ENCODE results near the gene SIAH3.
A peak's percentile ranks its signal among the peaks of the same experiment; 100 is the strongest.

Gene SIAH3

GRCh38 chr13:45808925-45809324, 42.6 kb downstream of the SIAH3 start:
- Histone ChIP-seq H3K9me3 (replicated peaks; ENCODE audit: insufficient read depth, low read length) (no peaks in the 10 kb centered on the region), H3K4me3 (ENCODE audit: low read length) (no peak overlapping the region), H3K9me2 (replicated peaks; ENCODE audit: insufficient read depth, low read length) (no peaks in the 10 kb centered on the region), H3F3A (ENCODE audit: insufficient read depth, low read length) (no peaks in the 10 kb centered on the region), H3K27me3 (replicated peaks; ENCODE audit: insufficient read depth, low read length) (no peaks in the 10 kb centered on the region), H3K27ac (ENCODE audit: low read length) (no peak overlapping the region), H4K20me1 (ENCODE audit: insufficient read depth, low read length) (no peaks in the 10 kb centered on the region), H3K36me3 (replicated peaks; ENCODE audit: insufficient read depth, low read length) (no peaks in the 10 kb centered on the region), H3K4me2 (ENCODE audit: low read depth, low read length) (no peak overlapping the region), H3K79me2 (ENCODE audit: low read length) (no peaks in the 10 kb centered on the region), H3K4me1 (ENCODE audit: low read length) (no peaks in the 10 kb centered on the region), H2AFZ (ENCODE audit: low read length) (no peak overlapping the region), H3K9ac (ENCODE audit: low read length) (no peak overlapping the region)
- DNase-seq, result no peak
- no peak for TF ChIP-seq EZH2 (optimal IDR thresholded peaks at IDR 0.05; ENCODE audit: low read depth, low read length)
- no peak for TF ChIP-seq CTCF (IDR thresholded peaks at IDR 0.05; ENCODE audit: low read length)
- TF ChIP-seq EZH2phosphoT487 (IDR thresholded peaks at IDR 0.05; ENCODE audit: low read length), result no peak

- Histone ChIP-seq H3F3A (ENCODE audit: insufficient read depth, low read length) (no peaks in the 10 kb centered on the region), H3K4me1 (ENCODE audit: low read length) (no peaks in the 10 kb centered on the region), H3K36me3 (replicated peaks; ENCODE audit: insufficient read depth, low read length) (no peaks in the 10 kb centered on the region), H3K4me3 (ENCODE audit: low read length) (no peak overlapping the region), H3K27me3 (replicated peaks; ENCODE audit: insufficient read depth, low read length) (no peaks in the 10 kb centered on the region), H2AFZ (ENCODE audit: low read length) (no peak overlapping the region), H3K9me3 (replicated peaks; ENCODE audit: insufficient read depth, low read length) (no peaks in the 10 kb centered on the region), H3K27ac (ENCODE audit: low read length) (no peak overlapping the region), H3K4me2 (ENCODE audit: low read depth, low read length) (no peak overlapping the region), H3K9me2 (replicated peaks; ENCODE audit: insufficient read depth, low read length) (no peaks in the 10 kb centered on the region), H4K20me1 (ENCODE audit: insufficient read depth, low read length) (no peaks in the 10 kb centered on the region), H3K79me2 (ENCODE audit: low read length) (no peaks in the 10 kb centered on the region), H3K9ac (ENCODE audit: low read length) (no peak overlapping the region)
- TF ChIP-seq EZH2phosphoT487 (IDR thresholded peaks at IDR 0.05; ENCODE audit: low read length), result no peak
- TF ChIP-seq CTCF (IDR thresholded peaks at IDR 0.05; ENCODE audit: low read length), result peak; percentile 49
- peak; percentile 35 for DNase-seq
Observed at GRCh38 chr13:45807520-45808099, 43.9 kb downstream of the SIAH3 start.

GRCh38 chr13:45800485-45800884, 51.1 kb downstream of the SIAH3 start:
- no peaks in the 10 kb centered on the region for H3K27me3 ChIP-seq (replicated peaks; ENCODE audit: insufficient read depth, low read length)
- no peaks in the 10 kb centered on the region for H3K36me3 ChIP-seq (replicated peaks; ENCODE audit: insufficient read depth, low read length)
- H3K9me3 ChIP-seq (replicated peaks; ENCODE audit: insufficient read depth, low read length), result no peaks in the 10 kb centered on the region
- H3K9ac ChIP-seq (ENCODE audit: low read length), result no peak overlapping the region
- no peaks in the 10 kb centered on the region for H3F3A ChIP-seq (ENCODE audit: insufficient read depth, low read length)
- no peak overlapping the region for H3K4me3 ChIP-seq (ENCODE audit: low read length)
- H3K4me1 ChIP-seq (ENCODE audit: low read length), result no peaks in the 10 kb centered on the region
- TF ChIP-seq EZH2 (optimal IDR thresholded peaks at IDR 0.05; ENCODE audit: low read depth, low read length) (no peak), EZH2phosphoT487 (IDR thresholded peaks at IDR 0.05; ENCODE audit: low read length) (no peak), CTCF (IDR thresholded peaks at IDR 0.05; ENCODE audit: low read length) (no peak)
- no peaks in the 10 kb centered on the region for H3K9me2 ChIP-seq (replicated peaks; ENCODE audit: insufficient read depth, low read length)
- H3K4me2 ChIP-seq (ENCODE audit: low read depth, low read length), result no peak overlapping the region
- no peak overlapping the region for H3K27ac ChIP-seq (ENCODE audit: low read length)
- no peaks in the 10 kb centered on the region for H4K20me1 ChIP-seq (ENCODE audit: insufficient read depth, low read length)
- H2AFZ ChIP-seq (ENCODE audit: low read length), result no peak overlapping the region
- no peaks in the 10 kb centered on the region for H3K79me2 ChIP-seq (ENCODE audit: low read length)
- DNase-seq, result no peak
